GM18907 (cell line): ENCODE data around the gene REXO4.
"Not testable (repeated sequence)": the region's sequence is repeated elsewhere in the genome, so short reads cannot be mapped to it uniquely, and the experiment has no call there.

Experiments used
- ATAC-seq: cut with Tn5 transposase; IDR thresholded peaks from one replicate; pipeline ENCODE4 v1.9.1; 2021; ENCODE audit warnings: mild to moderate bottlenecking, moderate library complexity; ENCODE audit not compliant: unreplicated experiment

Gene REXO4

DNA sequence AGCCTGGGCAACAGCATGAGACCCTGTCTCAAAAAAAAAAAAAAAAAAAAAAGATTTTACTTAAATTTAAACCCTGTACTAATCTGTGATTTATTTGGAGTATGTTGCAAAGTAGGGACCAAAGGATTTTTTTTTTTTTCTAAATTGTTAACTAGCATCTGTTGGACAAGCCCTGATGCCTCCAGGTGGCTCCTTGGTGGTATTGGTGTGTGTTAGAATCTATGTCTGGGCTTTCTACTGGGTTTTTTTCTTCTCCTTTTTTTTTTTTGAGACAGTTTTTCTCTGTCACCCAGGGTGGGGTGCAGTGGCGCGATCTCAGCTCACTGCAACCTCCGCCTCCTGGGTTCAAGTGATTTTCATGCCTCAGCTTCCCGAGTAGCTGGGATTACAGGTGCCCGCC lies 34.1 kb upstream of the REXO4 start:
- not testable (repeated sequence) for ATAC-seq

DNA sequence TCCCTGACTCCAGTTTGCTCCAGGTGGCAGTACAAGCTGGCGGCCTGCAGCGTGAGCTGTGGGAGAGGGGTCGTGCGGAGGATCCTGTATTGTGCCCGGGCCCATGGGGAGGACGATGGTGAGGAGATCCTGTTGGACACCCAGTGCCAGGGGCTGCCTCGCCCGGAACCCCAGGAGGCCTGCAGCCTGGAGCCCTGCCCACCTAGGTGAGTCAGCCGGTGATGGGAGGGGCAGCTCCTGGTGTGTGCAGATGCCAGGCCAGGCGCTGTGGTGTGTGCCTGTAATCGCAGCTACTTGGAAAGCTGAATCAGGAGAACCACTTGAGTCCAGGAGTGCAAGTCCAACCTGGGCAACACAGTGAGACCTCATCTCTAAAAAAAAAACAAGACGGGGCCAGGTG lies 31.9 kb upstream of the REXO4 start:
- ATAC-seq, result no peak

DNA sequence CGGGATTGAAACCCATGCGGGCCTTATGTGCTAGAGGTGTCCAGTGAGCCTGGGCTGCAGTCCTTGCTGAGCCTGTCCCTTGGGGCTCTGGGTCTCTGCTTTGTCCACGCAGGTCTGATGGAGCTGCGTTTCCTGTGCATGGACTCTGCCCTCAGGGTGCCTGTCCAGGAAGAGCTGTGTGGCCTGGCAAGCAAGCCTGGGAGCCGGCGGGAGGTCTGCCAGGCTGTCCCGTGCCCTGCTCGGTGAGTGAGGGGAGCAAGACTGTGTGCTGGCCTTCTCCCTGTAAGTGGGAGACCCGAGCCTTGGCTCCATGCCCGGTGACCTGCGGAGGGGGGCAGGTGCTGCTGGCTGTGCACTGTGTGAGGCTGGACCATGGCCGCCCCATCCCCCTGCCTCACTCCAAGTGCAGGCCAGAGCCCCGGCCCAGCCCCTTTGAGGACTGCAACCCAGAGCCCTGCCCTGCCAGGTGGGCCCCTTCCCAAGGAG lies 30.7 kb upstream of the REXO4 start:
- ATAC-seq, result no peak

DNA sequence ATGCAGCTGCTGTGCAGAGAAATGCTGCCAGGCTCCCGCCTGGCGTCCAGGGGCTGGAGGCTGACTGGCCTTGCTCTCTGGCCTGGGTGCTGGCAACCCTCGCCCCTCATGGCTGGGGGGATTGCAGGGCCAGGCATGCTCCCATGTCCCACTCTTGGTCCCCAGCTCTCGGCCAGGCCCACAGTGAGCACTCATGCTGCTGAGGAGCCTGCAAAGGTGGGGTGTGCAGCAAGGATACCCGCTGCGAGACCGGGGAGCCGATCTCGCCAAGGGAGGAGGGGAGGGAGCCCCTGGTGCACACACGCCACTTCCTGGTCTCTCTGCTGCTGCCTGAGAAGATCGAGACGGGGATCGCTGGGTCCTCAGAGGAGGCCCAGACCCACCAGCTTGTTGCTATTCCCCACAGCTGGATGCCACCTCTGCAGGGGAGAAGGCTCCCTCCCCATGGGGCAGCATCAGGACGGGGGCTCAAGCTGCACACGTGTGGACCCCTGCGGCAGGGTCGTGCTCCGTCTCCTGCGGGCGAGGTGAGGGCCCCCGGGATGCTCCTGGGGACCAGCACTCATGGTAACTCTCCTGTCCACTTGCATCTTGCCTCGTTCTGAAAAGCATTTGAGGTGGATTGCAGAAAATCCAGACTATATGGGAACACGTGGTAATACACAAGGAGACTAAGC lies 27.6 kb upstream of the REXO4 start:
- no peak for ATAC-seq

DNA sequence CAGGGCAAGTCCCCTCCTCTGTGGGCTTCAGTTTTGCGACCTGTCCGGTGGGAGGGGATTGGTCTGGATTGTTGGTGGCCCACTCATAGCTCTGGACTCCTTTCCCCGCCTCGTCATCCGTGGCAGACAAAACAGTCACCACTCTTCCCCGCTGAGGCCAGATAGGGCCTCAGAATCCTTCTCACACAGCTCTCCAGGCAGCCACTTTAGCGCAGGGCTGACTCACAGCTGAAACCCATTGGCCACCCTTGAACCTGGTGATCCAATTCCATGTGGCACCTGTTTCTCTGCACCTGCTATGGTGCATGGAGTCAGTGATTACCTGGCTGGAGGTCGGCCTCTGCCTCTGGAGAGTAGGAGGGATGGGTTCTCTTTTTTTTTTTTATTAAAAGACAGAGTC lies 26.2 kb upstream of the REXO4 start:
- ATAC-seq, result no peak

DNA sequence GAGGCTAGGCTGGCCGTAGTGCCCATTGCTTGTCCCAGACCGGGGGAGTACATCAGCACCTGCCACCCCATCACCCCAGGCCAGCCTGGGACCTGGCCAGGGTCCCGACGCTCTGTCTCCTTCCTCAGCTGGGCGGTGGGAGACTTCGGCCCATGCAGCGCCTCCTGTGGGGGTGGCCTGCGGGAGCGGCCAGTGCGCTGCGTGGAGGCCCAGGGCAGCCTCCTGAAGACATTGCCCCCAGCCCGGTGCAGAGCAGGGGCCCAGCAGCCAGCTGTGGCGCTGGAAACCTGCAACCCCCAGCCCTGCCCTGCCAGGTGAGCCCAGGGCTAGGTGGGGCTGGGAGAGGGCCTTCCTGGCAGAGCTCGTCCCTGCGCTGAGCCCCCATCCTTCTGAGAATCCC lies 25.4 kb upstream of the REXO4 start:
- ATAC-seq, result no peak

DNA sequence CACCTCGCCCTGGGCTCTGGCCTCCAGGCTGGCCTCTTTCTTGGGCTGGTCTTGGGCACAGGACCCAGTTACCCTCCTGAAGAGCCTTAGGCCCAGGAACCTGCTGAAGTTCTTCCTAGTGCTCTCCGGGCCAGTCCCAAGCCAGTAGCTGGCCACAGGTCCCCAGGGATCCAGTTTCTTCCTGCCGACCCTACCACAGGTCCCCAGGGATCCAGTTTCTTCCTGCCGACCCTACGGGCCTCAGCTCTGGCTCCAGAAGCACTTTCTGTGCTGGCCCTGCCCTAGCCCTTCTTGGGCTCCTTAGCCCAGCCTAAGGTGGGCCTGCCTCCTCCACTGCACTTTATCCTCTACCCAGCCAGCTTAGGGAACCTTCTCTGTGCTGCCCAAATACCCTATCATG lies 23.8 kb upstream of the REXO4 start:
- no peak for ATAC-seq

DNA sequence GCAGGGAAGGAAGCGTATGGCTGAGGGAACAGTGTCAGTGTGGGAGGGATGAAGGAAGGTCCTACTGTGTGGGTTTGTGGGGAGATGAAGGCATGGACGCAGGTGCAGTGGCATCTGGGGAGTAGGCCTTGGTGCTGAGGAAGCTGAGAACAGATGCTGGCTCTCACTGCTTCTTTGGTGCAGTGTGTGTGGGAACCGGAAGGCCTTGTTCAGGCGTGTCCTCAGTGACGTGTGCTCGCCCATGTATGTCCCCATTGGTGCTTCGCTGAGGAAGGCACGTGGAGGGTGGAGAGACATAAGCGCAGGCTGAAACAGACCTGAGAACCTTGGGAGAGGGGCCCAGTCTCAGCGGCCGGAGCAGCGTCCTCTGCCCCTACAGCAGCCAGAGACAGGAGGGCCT lies 23.1 kb upstream of the REXO4 start:
- ATAC-seq, result no peak

DNA sequence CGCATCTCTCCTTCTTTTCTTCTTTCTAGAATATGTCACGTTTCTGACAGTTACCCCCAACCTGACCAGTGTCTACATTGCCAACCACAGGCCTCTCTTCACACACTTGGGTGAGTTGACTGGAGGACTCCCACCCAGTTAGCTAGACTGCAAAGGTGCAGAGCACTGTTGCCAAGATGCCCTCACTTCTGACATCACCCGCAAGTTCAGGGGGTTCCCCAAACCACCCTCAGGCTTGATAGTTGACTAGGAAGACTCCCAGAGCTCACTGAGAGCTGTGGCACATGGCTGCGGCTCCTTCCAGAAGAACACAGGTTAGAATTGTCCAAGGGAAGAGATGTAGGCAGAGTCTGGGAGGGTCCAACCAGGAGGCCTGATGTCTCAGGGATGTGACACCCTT lies 21.5 kb upstream of the REXO4 start:
- no peak for ATAC-seq

DNA sequence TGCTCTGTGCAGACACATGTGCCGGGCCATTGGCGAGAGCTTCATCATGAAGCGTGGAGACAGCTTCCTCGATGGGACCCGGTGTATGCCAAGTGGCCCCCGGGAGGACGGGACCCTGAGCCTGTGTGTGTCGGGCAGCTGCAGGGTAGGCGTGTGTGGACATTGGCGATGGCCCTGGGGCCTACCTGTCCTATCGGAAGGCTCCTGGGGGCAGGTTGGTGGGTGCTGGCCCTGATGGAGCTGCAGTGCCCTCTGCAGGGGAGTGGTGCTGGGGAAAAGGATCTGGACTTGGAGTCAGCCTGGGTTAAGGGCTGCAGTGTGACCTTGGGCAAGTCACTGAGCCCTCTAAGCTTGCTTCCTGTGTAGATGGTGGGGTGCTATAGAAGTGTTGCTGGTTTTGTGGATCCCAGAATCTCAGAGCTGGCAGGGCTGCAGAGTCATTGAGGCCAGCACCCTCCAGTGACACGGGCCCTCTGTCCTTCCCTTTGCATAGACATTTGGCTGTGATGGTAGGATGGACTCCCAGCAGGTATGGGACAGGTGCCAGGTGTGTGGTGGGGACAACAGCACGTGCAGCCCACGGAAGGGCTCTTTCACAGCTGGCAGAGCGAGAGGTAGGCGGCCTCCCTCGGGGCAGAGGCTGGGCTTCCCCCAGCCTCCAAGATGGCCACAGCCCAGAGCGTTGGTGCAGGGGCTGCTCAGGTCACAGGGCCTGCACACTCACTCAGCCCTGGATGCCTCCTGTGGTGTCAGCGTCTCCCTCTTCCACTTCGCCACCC lies 20.1 kb upstream of the REXO4 start:
- no peak for ATAC-seq

DNA sequence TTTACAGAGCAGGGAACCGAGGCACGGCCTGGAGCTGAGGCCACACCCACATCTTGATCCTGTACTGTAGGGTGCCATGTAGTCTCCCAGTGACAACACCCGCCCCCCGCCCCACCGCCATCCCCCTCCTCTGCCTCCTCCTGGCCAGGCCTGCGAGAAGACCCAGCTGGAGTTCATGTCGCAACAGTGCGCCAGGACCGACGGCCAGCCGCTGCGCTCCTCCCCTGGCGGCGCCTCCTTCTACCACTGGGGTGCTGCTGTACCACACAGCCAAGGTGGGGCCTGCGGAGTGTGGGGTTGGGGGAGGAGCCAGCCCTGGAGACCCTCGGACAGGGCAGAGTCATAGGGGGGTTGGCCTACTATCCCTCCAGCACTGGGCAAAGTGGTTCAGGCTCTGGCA lies 18.9 kb upstream of the REXO4 start:
- no peak for ATAC-seq

DNA sequence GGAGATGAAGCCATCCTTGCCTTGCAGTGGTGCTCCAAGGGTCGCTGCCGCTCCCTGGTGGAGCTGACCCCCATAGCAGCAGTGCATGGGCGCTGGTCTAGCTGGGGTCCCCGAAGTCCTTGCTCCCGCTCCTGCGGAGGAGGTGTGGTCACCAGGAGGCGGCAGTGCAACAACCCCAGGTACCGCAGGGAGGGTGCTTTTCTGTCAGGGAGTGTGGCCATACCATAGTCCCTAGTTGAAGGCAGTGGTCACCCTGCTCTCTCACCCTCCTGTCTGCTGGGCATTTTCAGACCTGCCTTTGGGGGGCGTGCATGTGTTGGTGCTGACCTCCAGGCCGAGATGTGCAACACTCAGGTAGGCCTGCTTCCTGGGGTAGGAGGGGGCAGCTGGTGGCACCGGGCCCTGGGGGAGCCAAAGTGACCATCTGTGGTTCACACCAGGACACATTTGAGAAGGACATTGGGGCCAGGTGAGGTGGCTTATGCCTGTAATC lies 15.6 kb upstream of the REXO4 start:
- ATAC-seq, result no peak

DNA sequence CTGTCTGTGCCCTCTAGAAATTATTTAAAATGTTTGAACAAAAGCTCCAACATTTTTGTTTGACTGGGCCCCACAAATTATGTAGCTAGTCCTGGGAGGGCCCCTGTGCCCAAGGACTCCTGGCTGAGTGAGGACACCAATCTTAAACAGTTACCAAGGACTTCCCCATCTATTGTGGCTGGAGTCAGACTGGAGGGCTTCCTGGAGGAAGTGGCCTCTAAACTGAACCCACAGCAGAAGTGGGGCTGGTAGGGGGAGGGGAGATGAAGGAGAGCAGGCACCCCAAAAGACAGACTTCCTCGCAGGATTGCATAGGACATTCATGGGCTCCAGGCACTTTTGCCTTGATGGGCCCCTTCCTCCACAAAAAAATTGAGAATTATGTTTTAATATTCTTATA lies 12.4 kb upstream of the REXO4 start:
- no peak for ATAC-seq

DNA sequence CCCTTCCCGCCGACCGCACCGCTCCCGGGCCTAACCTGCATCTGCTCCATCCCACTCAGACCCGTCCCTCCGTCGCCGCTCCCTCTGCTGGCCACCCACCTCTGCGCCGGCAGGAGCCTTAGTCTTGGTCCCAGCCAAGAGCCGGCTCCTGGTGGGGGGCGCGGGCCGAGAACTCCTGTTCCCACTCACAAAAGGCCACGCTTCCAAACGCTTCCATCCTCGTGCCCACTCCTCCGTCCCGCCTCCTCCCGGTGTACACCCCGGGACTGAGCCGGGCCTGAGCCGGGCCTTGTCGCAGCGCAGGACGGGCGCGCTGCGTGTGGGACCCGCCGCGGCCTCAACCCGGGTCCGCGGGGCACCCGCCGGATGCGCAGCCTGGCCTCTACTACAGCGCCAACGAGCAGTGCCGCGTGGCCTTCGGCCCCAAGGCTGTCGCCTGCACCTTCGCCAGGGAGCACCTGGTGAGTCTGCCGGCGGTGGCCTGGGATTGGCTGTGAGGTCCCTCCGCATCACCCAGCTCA lies 11.9 kb upstream of the REXO4 start:
- no peak for ATAC-seq

DNA sequence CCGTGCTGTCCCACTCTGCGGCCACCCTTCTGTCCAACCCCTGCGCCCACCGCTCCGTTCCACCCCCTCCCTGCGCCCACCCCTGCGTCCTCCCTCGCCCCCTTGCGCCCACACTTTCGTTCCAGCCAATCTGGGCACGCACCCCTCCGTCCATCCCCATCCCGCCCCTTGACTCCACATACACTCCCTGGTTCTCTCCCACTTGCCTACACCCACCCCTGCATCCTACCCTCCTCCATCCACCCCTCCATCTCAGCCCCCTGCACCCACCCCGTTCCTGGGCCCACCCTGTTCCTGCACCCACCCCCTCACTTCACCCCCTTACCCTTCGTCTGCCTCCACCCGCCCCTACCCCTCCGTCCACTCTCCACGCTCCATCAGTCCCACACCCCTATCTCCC lies 11.4 kb upstream of the REXO4 start:
- ATAC-seq, result no peak

DNA sequence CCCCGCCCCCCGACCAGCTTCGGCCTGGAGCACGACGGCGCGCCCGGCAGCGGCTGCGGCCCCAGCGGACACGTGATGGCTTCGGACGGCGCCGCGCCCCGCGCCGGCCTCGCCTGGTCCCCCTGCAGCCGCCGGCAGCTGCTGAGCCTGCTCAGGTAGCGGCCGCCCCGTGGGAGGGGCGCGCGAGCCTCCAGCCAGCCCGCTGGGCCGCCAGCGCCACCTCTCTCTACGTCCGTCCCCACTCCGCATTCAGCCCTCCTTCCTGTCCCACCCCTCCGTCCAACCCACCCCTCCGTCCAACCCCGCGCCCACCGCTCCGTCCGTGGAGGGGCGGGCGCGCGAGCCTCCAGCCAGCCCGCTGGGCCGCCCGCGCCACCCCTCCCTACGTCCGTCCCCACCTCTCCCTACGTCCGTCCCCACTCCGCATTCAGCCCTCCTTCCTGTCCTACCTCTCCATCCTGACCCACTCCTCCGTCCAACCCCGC lies 10.8 kb upstream of the REXO4 start:
- ATAC-seq, result no peak

DNA sequence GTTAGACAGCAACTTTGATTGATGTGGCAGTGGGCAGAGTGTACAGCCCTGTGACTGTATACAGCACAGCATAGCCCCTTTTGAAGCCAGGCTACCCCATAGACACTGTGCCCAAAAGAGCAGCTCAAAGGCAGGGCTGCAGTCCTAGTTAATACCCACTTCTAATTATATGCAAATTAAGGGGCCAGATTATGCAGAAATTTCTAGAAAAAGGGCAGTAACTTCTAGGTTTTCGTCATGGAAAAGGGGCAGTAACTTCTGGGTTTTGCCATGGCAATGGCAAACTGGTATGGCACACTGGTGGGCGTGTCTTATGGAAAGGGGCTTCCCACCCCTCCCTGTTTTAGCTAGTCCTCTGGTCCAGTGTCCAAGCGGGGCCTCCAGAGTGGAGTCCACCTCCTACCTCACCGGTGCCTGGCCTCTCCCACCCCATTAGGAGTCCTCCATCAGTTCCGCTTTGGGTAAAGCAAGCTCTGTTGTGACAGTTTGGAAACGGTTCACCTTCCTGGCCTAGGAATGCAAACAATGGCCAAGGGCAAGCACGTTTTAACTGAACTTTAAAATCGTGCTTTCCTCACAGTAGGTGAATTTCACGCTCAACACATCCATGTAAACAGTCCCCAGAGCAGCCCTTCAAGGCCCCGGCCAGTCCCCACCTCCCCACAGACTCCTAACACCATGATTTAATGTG lies 10.0 kb upstream of the REXO4 start:
- ATAC-seq, result no peak

DNA sequence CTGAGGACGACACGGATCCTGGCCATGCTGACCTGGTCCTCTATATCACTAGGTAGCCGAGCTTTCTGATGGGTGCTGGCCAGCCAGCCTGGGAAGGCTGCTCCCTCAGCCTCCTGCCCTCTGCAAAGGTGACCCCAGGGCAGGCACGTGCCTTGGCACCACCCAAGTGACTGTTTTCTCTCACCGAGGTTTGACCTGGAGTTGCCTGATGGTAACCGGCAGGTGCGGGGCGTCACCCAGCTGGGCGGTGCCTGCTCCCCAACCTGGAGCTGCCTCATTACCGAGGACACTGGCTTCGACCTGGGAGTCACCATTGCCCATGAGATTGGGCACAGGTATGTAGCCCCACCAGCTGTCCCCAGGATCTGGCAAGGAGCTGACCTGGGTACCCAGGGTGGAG lies 8.2 kb upstream of the REXO4 start:
- no peak for ATAC-seq

DNA sequence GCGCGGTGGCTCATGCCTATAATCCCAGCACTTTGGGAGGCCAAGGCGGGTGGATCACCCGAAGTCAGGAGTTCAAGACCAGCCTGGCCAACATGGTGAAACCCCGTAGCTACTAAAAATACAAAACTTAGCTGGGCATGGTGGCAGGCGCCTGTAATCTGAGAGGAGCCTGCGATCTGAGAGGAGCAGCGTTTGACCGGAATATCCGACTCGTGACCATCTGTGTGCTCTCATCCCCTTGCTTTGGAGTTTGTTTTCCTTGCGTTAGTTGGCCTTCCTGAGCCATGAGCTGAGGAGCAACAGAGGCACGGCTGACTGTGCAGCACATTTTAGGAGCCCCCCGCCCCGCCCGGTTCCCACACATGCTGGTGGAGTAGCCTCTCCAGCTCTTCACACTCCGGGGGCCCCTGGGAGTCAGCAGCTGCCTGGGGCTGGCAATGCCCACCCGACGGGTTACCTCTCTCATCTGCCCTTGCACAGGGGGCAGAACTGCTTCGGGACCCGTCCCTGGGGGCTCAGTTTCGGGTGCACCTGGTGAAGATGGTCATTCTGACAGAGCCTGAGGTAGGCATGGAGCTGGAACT lies 7.3 kb upstream of the REXO4 start:
- no peak for ATAC-seq

DNA sequence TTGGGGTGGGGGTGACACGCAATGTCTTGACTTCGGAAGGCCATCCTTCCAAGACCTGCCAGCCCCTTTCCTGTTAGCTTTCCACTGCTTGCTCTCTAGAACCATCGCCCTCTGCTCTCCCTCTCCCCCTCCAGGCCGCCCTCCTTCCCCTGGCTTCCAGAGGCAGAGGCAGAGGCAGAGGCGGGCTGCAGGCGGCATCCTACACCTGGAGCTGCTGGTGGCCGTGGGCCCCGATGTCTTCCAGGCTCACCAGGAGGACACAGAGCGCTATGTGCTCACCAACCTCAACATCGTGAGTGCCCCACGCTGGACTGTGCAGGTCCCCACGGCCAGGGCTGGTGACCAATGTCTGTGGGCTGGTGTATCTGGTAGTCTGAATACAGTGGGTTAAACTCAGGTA lies 6.4 kb upstream of the REXO4 start:
- ATAC-seq, result no peak

DNA sequence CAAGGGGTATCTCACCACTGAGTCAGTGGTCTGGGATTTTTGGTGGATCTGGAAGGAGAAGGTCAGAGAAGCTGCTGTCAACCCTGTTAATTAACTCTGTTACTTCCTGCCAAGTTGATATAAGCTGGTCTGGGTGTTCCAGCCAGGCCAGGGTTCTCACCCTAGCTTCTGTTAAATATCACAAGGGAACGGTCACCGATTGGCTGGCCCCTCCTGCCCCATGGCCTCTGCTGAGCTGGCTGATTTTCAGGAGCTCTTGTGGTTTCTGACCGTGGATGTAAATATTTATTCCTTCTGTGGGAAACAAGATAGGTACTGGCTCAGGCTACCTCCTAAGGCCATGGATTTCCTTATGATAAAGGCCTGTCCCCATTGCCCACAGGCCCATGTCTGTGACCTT lies 5.4 kb upstream of the REXO4 start:
- ATAC-seq, result no peak
